GM18499 (cell line): Measurements from ENCODE around the gene CRY2.
A peak's percentile ranks its signal among the peaks of the same experiment; 100 is the strongest.

ENCODE experiments used
- ATAC-seq: cut with Tn5 transposase; IDR thresholded peaks from one replicate; pipeline ENCODE4 v1.9.1; 2021; ENCODE audit warnings: moderate number of reproducible peaks; ENCODE audit not compliant: insufficient read depth, unreplicated experiment

CRY2 gene

GRCh38 chr11:45913514-45913913 lies 66.2 kb downstream of the CRY2 start:
- ATAC-seq = no peak

GRCh38 chr11:45913942-45914635 lies 66.8 kb downstream of the CRY2 start:
- ATAC-seq = no peak

- no peak for ATAC-seq
These were observed 68.2 kb downstream of the CRY2 start for GRCh38 chr11:45915446-45915845.

GRCh38 chr11:45917286-45917622 lies 70.0 kb downstream of the CRY2 start:
- no peak for ATAC-seq

GRCh38 chr11:45917623-45918330 lies 70.5 kb downstream of the CRY2 start, which contains the start of gene PEX16:
Gene PEX16 (minus strand): TSS chr11:45917877. CDS start chr11:45917811, 66 bp downstream.
- peak; percentile 91 for ATAC-seq

- ATAC-seq = no peak
These were observed 71.2 kb downstream of the CRY2 start for GRCh38 chr11:45918331-45918941.

GRCh38 chr11:45918962-45919675 lies 71.8 kb downstream of the CRY2 start:
- ATAC-seq = no peak

- ATAC-seq = no peak
These were observed 72.7 kb downstream of the CRY2 start for GRCh38 chr11:45919806-45920530.

- no peak for ATAC-seq
These were observed 73.5 kb downstream of the CRY2 start for GRCh38 chr11:45920531-45921477.

- no peak for ATAC-seq
These were observed 74.5 kb downstream of the CRY2 start for GRCh38 chr11:45921561-45922424.

- ATAC-seq = no peak
These were observed 75.3 kb downstream of the CRY2 start, which contains the start of gene LARGE2 for GRCh38 chr11:45922425-45923082. Gene LARGE2 (plus strand): TSS chr11:45922656. CDS start chr11:45922883, 227 bp downstream.

GRCh38 chr11:45924036-45924915 lies 77.0 kb downstream of the CRY2 start:
- ATAC-seq = no peak

GRCh38 chr11:45924927-45925326 lies 77.7 kb downstream of the CRY2 start:
- no peak for ATAC-seq

GRCh38 chr11:45925550-45925949 lies 78.3 kb downstream of the CRY2 start:
- no peak for ATAC-seq

GRCh38 chr11:45926001-45926401 lies 78.7 kb downstream of the CRY2 start:
- ATAC-seq = no peak

GRCh38 chr11:45926536-45927331 lies 79.5 kb downstream of the CRY2 start:
- ATAC-seq = no peak
